ENCODE measurements around the gene XPO6. TPM values are rescaled to one million over a fixed set of nuclear protein-coding genes. Genes with fewer than 3 reads are reported as not detected.

Gene XPO6
- total RNA-seq, 1 experiment from 2014 or later: 135 TPM

DNA sequence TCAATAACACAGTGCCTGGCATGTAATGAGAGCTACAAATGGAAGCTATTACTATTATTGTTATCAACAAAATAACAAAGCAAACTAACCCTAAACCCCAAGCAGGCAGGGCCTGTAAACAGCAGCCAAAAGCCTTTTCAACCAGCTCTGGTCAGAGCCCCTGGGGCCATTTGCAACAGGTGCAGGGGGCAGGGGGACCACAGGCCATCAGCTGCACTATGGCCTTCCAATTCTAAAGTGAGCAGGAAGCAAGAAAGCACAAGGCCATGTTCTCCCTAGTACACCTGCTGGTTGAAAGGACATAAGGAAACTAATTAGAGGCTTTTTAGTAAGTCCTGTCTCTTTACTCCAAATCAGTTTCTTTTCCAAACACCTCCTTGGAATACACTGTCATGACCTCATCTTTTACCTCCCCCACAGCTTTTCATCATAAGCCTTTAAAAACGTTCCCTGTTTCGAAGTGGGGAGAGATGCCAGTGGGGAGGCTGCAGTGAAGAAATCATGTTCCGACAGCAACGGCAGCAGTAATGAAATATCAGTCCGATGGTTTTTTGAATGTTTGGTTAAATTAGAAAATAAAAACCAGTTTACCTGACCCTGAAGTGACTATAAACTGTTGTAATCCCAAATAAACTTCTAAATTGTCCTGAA is 79.9 kb downstream of the XPO6 start:
- Histone ChIP-seq H3K4me1 (ENCODE audit: control insufficient read depth, insufficient read depth, low read length) (no peaks in the 10 kb centered on the region), H3K27me3 (ENCODE audit: control insufficient read depth, insufficient read depth, low read length) (no peaks in the 10 kb centered on the region), H3K36me3 (ENCODE audit: control insufficient read depth, insufficient read depth, low read length) (peaks cover 25% of the 10 kb centered on the region), H3K9me3 (ENCODE audit: control insufficient read depth, insufficient read depth, low read depth, low read length) (no peaks in the 10 kb centered on the region), H3K27ac (ENCODE audit: low read length) (no peak overlapping the region), H3K4me3 (ENCODE audit: low read depth in 2 of 2, low read length in 2 of 2) (no peak overlapping the region)
- DNase-seq (ENCODE audit: low read depth, low spot score) (no peak), ATAC-seq (no peak)
- ChIA-PET POLR2A (no interaction called here), CTCF (no interaction called here)
- intact Hi-C loops (cut with micrococcal nuclease; ENCODE audit: unreplicated experiment) (no loop called here), in situ Hi-C loops (cut with HindIII; ENCODE audit: low pct_unique_long_range_greater_than_20kb, low sequenced_read_pairs) (no loop called here)
- no peak for TF ChIP-seq REST (IDR thresholded peaks at IDR 0.05; ENCODE audit: insufficient read depth in 1 of 2, low read depth in 2 of 2, low read length in 1 of 2)
- TF ChIP-seq SIN3A (IDR thresholded peaks at IDR 0.05; ENCODE audit: borderline replicate concordance, insufficient read depth, low read depth, low read length): no peak
- TF ChIP-seq CTCF (IDR thresholded peaks at IDR 0.05): no peak
- TF ChIP-seq TCF7L2 (IDR thresholded peaks at IDR 0.05; ENCODE audit: low read depth, low read length): no peak
- TF ChIP-seq POLR2AphosphoS5 (IDR thresholded peaks at IDR 0.05; ENCODE audit: low read depth, low read length): no peak
- BruUV-seq (replicated peaks): no TSS peak

DNA sequence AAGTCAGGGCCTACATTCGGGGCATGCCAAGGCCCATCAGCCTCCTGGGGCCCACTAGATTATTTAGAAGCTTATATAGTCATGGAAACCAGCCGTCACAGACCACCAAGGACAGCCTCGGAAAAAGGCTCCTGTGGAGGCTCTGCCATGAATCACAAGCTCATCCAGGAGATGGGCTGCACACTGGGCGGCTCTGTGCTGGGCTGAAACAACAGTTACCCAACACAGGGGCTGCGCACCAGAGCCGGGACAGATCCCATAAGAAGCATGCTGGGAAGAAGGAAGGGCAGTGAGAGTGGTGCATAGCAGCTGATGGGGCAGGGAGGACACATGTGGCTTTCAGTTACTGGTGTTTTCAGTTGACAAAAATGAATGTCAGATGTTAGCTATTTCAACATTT is 80.6 kb downstream of the XPO6 start:
- Histone ChIP-seq H3K4me3 (ENCODE audit: low read depth in 2 of 2, low read length in 2 of 2) (no peak overlapping the region), H3K36me3 (ENCODE audit: control insufficient read depth, insufficient read depth, low read length) (peaks cover 25% of the 10 kb centered on the region), H3K27me3 (ENCODE audit: control insufficient read depth, insufficient read depth, low read length) (no peaks in the 10 kb centered on the region), H3K9me3 (ENCODE audit: control insufficient read depth, insufficient read depth, low read depth, low read length) (no peaks in the 10 kb centered on the region), H3K4me1 (ENCODE audit: control insufficient read depth, insufficient read depth, low read length) (no peaks in the 10 kb centered on the region), H3K27ac (ENCODE audit: low read length) (no peak overlapping the region)
- in situ Hi-C loops (cut with HindIII; ENCODE audit: low pct_unique_long_range_greater_than_20kb, low sequenced_read_pairs): no loop called here
- intact Hi-C loops (cut with micrococcal nuclease; ENCODE audit: unreplicated experiment): no loop called here
- TF ChIP-seq SIN3A (IDR thresholded peaks at IDR 0.05; ENCODE audit: borderline replicate concordance, insufficient read depth, low read depth, low read length) (no peak), REST (IDR thresholded peaks at IDR 0.05; ENCODE audit: insufficient read depth in 1 of 2, low read depth in 2 of 2, low read length in 1 of 2) (no peak), TCF7L2 (IDR thresholded peaks at IDR 0.05; ENCODE audit: low read depth, low read length) (no peak), CTCF (IDR thresholded peaks at IDR 0.05) (no peak), POLR2AphosphoS5 (IDR thresholded peaks at IDR 0.05; ENCODE audit: low read depth, low read length) (no peak)
- ChIA-PET POLR2A (no interaction called here), CTCF (no interaction called here)
- ATAC-seq (no peak), DNase-seq (ENCODE audit: low read depth, low spot score) (no peak)
- BruUV-seq (replicated peaks): no TSS peak

All from Panc1 (cell line).